GM12891 (cell line): ENCODE data around the gene IFT172.

Experiments
- PAX5 ChIP-seq: IDR thresholded peaks from 2 replicates; pipeline ENCODE4 v1.6.1; 2011; ENCODE audit warnings: low read length, moderate library complexity, mild to moderate bottlenecking; ENCODE audit not compliant: insufficient read depth, severe bottlenecking
- POLR2A ChIP-seq: IDR thresholded peaks from 2 replicates; pipeline ENCODE4 v1.6.1; 2011; ENCODE audit warnings: low read depth, low read length, control low read depth
- POLR2AphosphoS5 ChIP-seq: IDR thresholded peaks from 2 replicates; pipeline ENCODE4 v1.6.1; 2011; ENCODE audit warnings: low read depth, low read length, control low read depth
- POU2F2 ChIP-seq: IDR thresholded peaks from 2 replicates; pipeline ENCODE4 v1.6.1; 2011; ENCODE audit warnings: low read depth, mild to moderate bottlenecking, control low read depth, low read length, moderate library complexity
- SPI1 ChIP-seq: IDR thresholded peaks from 2 replicates; pipeline ENCODE4 v1.6.1; 2011; ENCODE audit warnings: low read depth, low read length, control low read depth
- TAF1 ChIP-seq: IDR thresholded peaks from 2 replicates; pipeline ENCODE4 v1.6.1; 2011; ENCODE audit warnings: low read depth, low read length, control low read depth

GRCh38 chr2:27494944-27495554 lies 5.5 kb upstream of the IFT172 start, which contains the start of gene FNDC4:
- TF ChIP-seq POLR2A, result no peak
- TF ChIP-seq POLR2AphosphoS5, result no peak
- TF ChIP-seq TAF1, result no peak
- TF ChIP-seq PAX5, result no peak
- TF ChIP-seq SPI1, result no peak
- no peak for TF ChIP-seq POU2F2
